ENCODE results near the gene IPO9. TPM values are rescaled to one million over a fixed set of nuclear protein-coding genes. Genes with fewer than 3 reads are reported as not detected.
"Not testable (repeated sequence)": the region's sequence is repeated elsewhere in the genome, so short reads cannot be mapped to it uniquely, and the experiment has no call there.

IPO9 gene
- total and polyA plus RNA-seq, 2 donors, result 19.6 to 31.3 TPM

DNA sequence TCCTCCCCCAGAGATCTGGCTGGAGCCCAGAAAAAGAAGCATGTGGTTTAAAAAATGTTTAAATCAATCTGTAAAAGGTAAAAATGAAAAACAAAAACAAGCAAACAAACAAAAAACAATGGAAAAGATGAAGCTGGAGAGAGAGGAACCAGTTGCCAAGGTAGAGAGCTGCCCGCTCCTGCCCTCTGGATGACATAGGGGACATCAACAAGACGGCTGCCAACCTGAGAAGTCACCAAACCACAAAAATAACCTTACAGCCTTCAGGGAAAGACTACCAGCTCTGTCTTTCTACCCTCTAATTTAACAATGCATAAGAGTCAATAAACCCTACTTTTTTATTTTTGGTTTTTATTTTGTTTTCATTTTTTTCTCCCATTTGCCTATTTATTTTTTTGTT is 8.5 kb upstream of the IPO9 start:
- Histone ChIP-seq H3K4me3 (ENCODE audit: low read depth, low read length) (no peak overlapping the region), H3K27ac (ENCODE audit: low read depth) (no peak overlapping the region), H3K36me3 (ENCODE audit: insufficient read depth) (peaks cover 3% of the 10 kb centered on the region), H3K4me1 (ENCODE audit: insufficient read depth) (no peaks in the 10 kb centered on the region)
- 92% methylated on average over 2 of the region's 2 CpGs for WGBS
- DNase-seq (ENCODE audit: extremely low spot score), result no peak

DNA sequence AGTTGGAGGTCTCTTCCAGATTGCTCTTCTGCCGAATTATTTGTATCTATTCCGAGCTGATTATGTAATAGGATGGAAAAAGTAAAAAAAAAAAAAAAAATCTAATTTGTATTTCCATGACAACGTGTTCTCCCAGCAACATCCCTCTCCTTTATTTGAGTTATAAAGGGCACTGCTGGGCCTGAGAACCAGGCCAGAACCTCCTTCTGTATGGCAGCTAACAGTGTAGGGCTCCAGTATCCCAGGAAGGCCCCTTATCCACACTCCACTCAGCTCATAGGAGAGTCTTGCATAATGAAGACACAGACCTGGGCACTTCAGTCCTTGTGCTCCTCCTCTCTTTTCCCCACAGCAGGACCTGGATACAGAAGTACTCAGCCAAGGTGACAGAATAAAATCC is 3.7 kb upstream of the IPO9 start:
- no peak overlapping the region for H3K27ac ChIP-seq (ENCODE audit: low read depth)
- DNase-seq (ENCODE audit: extremely low spot score), result no peak
- no peaks in the 10 kb centered on the region for H3K4me1 ChIP-seq (ENCODE audit: insufficient read depth)
- no peak overlapping the region for H3K4me3 ChIP-seq (ENCODE audit: low read depth, low read length)
- no peaks in the 10 kb centered on the region for H3K36me3 ChIP-seq (ENCODE audit: insufficient read depth)
- WGBS, result 69% methylated on average over 3 of the region's 3 CpGs

DNA sequence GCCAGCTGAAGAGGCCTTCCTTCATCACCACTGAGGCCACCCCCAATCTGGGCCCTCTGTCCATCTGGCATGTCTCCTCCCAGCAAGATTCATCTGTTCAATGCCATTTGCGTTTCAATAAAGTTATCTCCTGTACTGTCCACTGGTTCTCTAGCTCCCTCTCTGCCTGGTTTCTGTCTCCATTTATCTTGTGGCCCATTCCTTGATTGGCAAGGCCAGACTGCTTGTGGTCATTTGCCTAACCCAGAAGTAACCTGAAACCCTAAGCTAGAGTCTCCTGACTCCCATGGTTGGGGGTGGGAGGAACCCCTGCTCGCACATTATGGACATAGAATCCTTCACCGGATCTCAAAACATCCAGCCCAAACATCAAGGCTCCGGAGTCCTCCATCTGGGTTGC is 2.1 kb upstream of the IPO9 start:
- Histone ChIP-seq H3K36me3 (ENCODE audit: insufficient read depth) (no peaks in the 10 kb centered on the region), H3K27ac (ENCODE audit: low read depth) (no peak overlapping the region), H3K4me3 (ENCODE audit: low read depth, low read length) (no peak overlapping the region), H3K4me1 (ENCODE audit: insufficient read depth) (no peaks in the 10 kb centered on the region)
- DNase-seq (ENCODE audit: extremely low spot score), result no peak
- 65% methylated on average over 4 of the region's 4 CpGs for WGBS

DNA sequence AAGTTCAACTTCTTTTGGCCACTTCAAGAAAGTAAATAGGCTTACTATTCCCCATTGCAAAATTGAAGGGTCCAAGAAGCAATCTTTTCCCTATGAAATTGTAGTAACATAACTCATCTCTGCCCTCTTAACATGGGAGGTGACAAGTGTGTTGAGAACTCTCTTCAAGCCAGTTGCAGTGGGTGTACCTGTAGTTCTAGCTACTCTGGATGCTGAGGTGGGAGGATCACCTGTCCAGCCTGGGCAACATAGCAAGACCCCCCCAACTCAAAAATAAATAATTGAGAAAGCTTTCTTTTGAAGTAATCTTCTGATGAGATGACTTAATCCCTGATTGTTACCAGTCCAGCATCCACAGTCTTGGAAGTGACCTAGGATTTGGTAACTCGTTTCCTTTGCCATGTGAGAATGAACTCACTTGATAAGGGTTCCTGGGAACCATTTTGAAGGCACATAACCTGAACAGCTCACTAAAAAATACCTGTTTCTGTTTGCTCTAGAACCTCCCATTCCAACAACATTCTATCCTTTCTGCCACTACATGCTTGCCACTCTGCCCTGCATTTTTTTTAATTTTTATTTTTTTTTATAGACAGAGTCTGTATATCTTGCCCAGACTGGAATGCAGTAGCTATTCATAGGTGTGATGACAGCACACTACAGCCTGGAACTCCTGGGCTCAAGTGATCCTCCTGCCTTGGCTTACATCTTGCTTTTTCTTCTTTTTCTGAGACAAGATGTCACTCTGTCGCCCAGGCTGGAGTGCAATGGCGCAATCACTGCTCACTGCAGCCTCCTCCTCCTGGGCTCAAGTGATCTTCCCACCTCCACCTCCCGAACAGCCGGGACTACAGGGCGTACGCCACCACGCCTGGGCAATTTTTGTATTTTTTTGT is 1.4 kb upstream of the IPO9 start:
- Histone ChIP-seq H3K36me3 (ENCODE audit: insufficient read depth) (no peaks in the 10 kb centered on the region), H3K27ac (ENCODE audit: low read depth) (no peak overlapping the region), H3K4me1 (ENCODE audit: insufficient read depth) (no peaks in the 10 kb centered on the region), H3K4me3 (ENCODE audit: low read depth, low read length) (no peak overlapping the region)
- WGBS, result 89% methylated on average over 8 of the region's 8 CpGs
- no peak for DNase-seq (ENCODE audit: extremely low spot score)

DNA sequence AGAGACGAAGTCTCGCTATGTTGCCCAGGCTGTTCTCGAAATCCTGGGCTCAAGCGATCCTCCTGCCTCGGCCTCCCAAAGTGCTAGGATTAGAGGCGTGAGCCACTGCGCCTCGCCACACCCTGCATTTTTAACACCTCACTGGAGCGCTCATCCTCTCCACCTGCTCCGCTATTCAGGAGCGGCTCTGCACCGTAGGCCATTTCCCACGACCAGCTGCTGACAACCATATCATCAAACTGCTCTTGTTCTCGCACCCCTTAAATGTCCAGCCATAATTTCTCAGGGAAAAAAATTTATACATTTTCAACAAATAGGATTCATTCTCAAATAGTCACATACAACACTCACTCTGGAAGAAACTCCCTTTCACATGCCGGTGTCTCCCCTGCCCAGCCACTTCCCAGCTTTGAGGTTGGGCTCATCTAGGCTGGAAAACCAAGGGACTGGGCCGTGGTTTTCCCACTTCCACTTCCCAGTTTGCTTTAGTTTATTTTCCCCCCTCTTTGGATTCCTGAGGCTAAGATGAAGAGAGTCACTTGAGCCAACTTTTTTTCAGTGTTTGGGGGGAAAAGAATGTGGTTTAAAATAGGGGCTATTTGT is 639 bp upstream of the IPO9 start:
- no peak overlapping the region for H3K4me3 ChIP-seq (ENCODE audit: low read depth, low read length)
- H3K4me1 ChIP-seq (ENCODE audit: insufficient read depth), result no peaks in the 10 kb centered on the region
- DNase-seq (ENCODE audit: extremely low spot score), result no peak
- 84% methylated on average over 16 of the region's 16 CpGs for WGBS
- no peaks in the 10 kb centered on the region for H3K36me3 ChIP-seq (ENCODE audit: insufficient read depth)
- H3K27ac ChIP-seq (ENCODE audit: low read depth), result no peak overlapping the region

- H3K36me3 ChIP-seq (ENCODE audit: insufficient read depth), result no peaks in the 10 kb centered on the region
- H3K27ac ChIP-seq (ENCODE audit: low read depth), result no peak overlapping the region
- WGBS, result 92% methylated on average over 4 of the region's 4 CpGs
- H3K4me1 ChIP-seq (ENCODE audit: insufficient read depth), result peaks cover 2% of the 10 kb centered on the region
- H3K4me3 ChIP-seq (ENCODE audit: low read depth, low read length), result no peak overlapping the region
- no peak for DNase-seq (ENCODE audit: extremely low spot score)
Measured at GRCh38 chr1:201831371-201831770, 2.4 kb downstream of the IPO9 start.

GRCh38 chr1:201834621-201835020 is 5.7 kb downstream of the IPO9 start:
- Histone ChIP-seq H3K4me1 (ENCODE audit: insufficient read depth) (peaks cover 2% of the 10 kb centered on the region), H3K36me3 (ENCODE audit: insufficient read depth) (no peaks in the 10 kb centered on the region), H3K4me3 (ENCODE audit: low read depth, low read length) (no peak overlapping the region), H3K27ac (ENCODE audit: low read depth) (no peak overlapping the region)
- no peak for DNase-seq (ENCODE audit: extremely low spot score)
- WGBS, result 97% methylated on average over 5 of the region's 5 CpGs

DNA sequence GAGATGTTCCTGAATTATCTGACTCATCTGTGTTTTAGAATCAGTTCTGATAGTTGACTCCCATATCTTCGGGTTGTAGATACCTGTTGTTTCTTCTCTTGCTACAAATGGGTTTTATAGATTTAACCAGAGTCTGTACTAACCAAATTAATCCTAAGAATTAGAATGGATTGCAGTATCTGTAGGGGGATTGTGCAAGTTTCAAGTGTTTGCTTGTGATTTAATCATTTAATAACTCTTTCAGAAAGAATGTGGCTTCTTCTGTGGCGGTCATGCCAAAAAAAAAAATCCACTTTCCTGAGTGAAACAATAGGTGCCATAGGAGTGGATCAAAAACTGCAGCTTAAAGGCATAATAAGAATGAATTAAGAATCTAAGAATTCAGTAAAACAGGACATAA is 9.4 kb downstream of the IPO9 start:
- Histone ChIP-seq H3K4me1 (ENCODE audit: insufficient read depth) (peaks cover 2% of the 10 kb centered on the region), H3K4me3 (ENCODE audit: low read depth, low read length) (no peak overlapping the region), H3K27ac (ENCODE audit: low read depth) (no peak overlapping the region), H3K36me3 (ENCODE audit: insufficient read depth) (no peaks in the 10 kb centered on the region)
- DNase-seq (ENCODE audit: extremely low spot score), result no peak
- WGBS, result 83% methylated on average over 2 of the region's 2 CpGs

DNA sequence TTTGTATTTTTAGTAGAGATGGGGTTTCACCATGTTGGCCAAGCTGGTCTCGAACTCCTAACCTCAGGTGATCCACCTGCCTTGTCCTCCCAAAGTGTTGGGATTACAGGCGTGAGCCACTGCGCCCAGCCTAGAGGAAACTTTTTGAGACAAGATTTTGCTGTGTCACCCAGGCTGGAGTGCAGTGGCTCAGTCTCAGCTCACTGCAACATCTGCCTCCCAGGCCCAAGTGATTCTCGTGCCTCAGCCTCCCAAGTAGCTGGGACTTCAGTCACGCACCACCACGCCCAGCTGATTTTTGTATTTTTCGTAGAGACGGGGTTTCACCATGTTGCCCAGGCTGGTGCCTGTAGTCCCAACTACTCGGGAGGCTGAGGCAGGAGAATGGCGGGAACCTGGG is 10.1 kb downstream of the IPO9 start:
- not testable (repeated sequence) for H3K4me3 ChIP-seq (ENCODE audit: low read depth, low read length); H3K36me3 ChIP-seq (ENCODE audit: insufficient read depth); H3K4me1 ChIP-seq (ENCODE audit: insufficient read depth); DNase-seq (ENCODE audit: extremely low spot score); H3K27ac ChIP-seq (ENCODE audit: low read depth)
- 98% methylated on average over 10 of the region's 10 CpGs for WGBS

GRCh38 chr1:201840055-201840454 is 11.1 kb downstream of the IPO9 start:
- H3K36me3 ChIP-seq (ENCODE audit: insufficient read depth), result no peaks in the 10 kb centered on the region
- H3K4me3 ChIP-seq (ENCODE audit: low read depth, low read length), result no peak overlapping the region
- H3K27ac ChIP-seq (ENCODE audit: low read depth), result no peak overlapping the region
- 96% methylated on average over 4 of the region's 4 CpGs for WGBS
- DNase-seq (ENCODE audit: extremely low spot score), result no peak
- no peaks in the 10 kb centered on the region for H3K4me1 ChIP-seq (ENCODE audit: insufficient read depth)

DNA sequence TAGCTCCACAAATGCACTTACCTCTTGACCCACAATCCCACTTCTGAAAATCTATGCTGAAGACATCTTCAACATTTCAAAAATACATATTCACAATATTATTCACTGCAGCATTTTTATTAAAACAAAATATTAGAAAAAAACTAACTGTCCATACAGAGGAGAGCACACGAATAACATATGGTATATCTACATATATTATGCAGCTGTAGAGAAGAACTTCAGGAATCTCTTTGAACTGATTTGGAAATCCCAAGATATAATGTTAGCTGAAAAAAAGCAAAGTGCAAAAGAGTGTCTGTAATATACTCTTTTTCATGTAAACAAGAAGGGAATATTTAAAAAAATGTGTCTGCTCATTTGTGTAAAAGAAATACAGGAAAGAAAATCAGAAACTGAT is 11.5 kb downstream of the IPO9 start:
- no peak overlapping the region for H3K4me3 ChIP-seq (ENCODE audit: low read depth, low read length)
- no peak overlapping the region for H3K27ac ChIP-seq (ENCODE audit: low read depth)
- H3K4me1 ChIP-seq (ENCODE audit: insufficient read depth), result no peaks in the 10 kb centered on the region
- H3K36me3 ChIP-seq (ENCODE audit: insufficient read depth), result no peaks in the 10 kb centered on the region
- DNase-seq (ENCODE audit: extremely low spot score), result no peak
- 93% methylated on average over 1 of the region's 1 CpG for WGBS

- 87% methylated on average over 2 of the region's 2 CpGs for WGBS
- no peak for DNase-seq (ENCODE audit: extremely low spot score)
- H3K4me3 ChIP-seq (ENCODE audit: low read depth, low read length), result no peak overlapping the region
- H3K4me1 ChIP-seq (ENCODE audit: insufficient read depth), result no peaks in the 10 kb centered on the region
- H3K27ac ChIP-seq (ENCODE audit: low read depth), result no peak overlapping the region
- no peaks in the 10 kb centered on the region for H3K36me3 ChIP-seq (ENCODE audit: insufficient read depth)
Measured at GRCh38 chr1:201841265-201841912, 12.4 kb downstream of the IPO9 start.

DNA sequence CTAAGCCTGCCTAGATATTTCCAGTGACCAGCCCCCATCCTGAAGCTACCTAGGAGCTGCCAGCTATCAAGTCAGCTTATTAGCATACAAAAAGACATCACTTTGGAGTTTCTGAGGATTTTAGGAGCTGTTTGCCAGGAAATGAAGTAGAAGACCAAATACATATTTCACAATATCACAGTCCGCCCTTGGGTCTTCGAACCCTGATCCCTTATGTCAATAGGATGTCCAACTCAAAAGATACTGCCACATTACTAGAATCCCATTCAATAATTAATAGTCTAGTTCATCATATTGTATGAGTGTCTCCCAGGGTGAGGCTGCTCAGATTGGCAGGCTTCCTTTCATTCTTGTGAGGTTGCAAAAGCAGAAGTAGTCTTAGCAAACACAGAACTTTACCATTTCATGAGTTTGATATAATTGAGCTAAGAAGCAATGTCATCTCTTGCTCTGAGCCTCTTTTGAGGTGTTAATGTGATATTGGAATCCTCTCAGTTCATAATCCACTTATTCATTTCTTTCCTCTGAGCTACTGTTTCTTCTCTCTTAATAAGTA is 13.6 kb downstream of the IPO9 start:
- Histone ChIP-seq H3K27ac (ENCODE audit: low read depth) (no peak overlapping the region), H3K4me1 (ENCODE audit: insufficient read depth) (no peaks in the 10 kb centered on the region), H3K4me3 (ENCODE audit: low read depth, low read length) (no peak overlapping the region), H3K36me3 (ENCODE audit: insufficient read depth) (no peaks in the 10 kb centered on the region)
- no peak for DNase-seq (ENCODE audit: extremely low spot score)
- 97% methylated on average over 2 of the region's 2 CpGs for WGBS

Data from urinary bladder (tissue), 4 donors.